HG02884 (cell line): ENCODE measurements around the gene SNAPIN.

ENCODE experiments used
- ATAC-seq: cut with Tn5 transposase; IDR thresholded peaks from one replicate; pipeline ENCODE4 v1.9.1; 2021; ENCODE audit warnings: mild to moderate bottlenecking, moderate library complexity; ENCODE audit not compliant: unreplicated experiment

The SNAPIN gene

GRCh38 chr1:153699768-153700167 is 41.3 kb downstream of the SNAPIN start:
- ATAC-seq, result no peak

GRCh38 chr1:153705484-153705883 is 47.0 kb downstream of the SNAPIN start:
- no peak for ATAC-seq

- no peak for ATAC-seq
These were observed 52.5 kb downstream of the SNAPIN start for GRCh38 chr1:153711026-153711425.
